Neutrophil (primary cell): ENCODE results near the gene RNF19B.
"Not testable (repeated sequence)": the region's sequence is repeated elsewhere in the genome, so short reads cannot be mapped to it uniquely, and the experiment has no call there.

Source experiments
- H3K27ac ChIP-seq: fragments of 200-600 bp; sonication (generic); 2 replicates; pipeline ENCODE4 v1.5.1; 2016; ENCODE audit warnings: mild to moderate bottlenecking, moderate library complexity
- H3K27me3 ChIP-seq: fragments of 200-600 bp; sonication (generic); 2 replicates; pipeline ENCODE4 v1.6.0; 2016; ENCODE audit warnings: mild to moderate bottlenecking
- H3K36me3 ChIP-seq: fragments of 200-600 bp; sonication (generic); 2 replicates; pipeline ENCODE4 v1.5.1; 2017
- H3K4me1 ChIP-seq, 2 experiments: fragments of 200-600 bp in 1 of 2; sonication (generic) in 1 of 2; 1 replicate in 1 of 2; 2 replicates in 1 of 2; pipeline versions ENCODE4 v1.5.1 to v1.6.1; 2013 to 2016; ENCODE audit warnings: low read depth in 1 of 2, low read length in 1 of 2, mild to moderate bottlenecking in 1 of 2, moderate library complexity in 1 of 2; ENCODE audit not compliant: control insufficient read depth in 1 of 2, insufficient read depth in 1 of 2
- H3K4me3 ChIP-seq, 2 experiments: fragments of 200-600 bp in 1 of 2; sonication (generic) in 1 of 2; 1 replicate in 1 of 2; 2 replicates in 1 of 2; pipeline ENCODE4 v1.5.1; 2013 to 2016; ENCODE audit warnings: low read depth in 1 of 2, low read length in 1 of 2, mild to moderate bottlenecking in 1 of 2, moderate library complexity in 1 of 2
- H3K9me3 ChIP-seq: fragments of 200-600 bp; sonication (generic); 2 replicates; pipeline ENCODE4 v1.5.1; 2016
- TF ChIP-seq, protein P1 (sequence below): fragments of 200-600 bp; sonication (generic); IDR thresholded peaks from 2 replicates; pipeline ENCODE4 v1.5.1; 2016; ENCODE audit warnings: antibody characterized with exemption

The RNF19B gene

DNA sequence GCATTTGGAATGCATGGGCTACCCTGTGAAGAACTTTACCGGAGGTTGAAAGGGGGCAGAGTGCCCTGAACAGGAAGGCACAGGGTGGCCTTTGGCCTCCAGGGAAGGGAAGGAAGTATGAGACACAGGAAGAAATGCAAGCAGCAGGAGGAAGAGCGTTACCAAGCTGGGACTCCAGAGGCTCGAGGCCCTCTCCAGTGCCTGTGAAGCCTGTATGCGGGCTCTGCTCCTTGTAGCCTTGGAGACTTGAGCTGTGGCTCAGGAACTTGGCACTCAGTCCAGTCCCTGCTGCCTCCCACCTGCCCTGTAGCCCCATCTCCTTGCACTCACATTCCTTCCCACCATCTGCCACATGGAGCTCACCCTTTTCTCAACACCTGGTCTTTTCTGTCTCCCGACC is 33.5 kb upstream of the RNF19B start:
- TF ChIP-seq, protein P1, sequence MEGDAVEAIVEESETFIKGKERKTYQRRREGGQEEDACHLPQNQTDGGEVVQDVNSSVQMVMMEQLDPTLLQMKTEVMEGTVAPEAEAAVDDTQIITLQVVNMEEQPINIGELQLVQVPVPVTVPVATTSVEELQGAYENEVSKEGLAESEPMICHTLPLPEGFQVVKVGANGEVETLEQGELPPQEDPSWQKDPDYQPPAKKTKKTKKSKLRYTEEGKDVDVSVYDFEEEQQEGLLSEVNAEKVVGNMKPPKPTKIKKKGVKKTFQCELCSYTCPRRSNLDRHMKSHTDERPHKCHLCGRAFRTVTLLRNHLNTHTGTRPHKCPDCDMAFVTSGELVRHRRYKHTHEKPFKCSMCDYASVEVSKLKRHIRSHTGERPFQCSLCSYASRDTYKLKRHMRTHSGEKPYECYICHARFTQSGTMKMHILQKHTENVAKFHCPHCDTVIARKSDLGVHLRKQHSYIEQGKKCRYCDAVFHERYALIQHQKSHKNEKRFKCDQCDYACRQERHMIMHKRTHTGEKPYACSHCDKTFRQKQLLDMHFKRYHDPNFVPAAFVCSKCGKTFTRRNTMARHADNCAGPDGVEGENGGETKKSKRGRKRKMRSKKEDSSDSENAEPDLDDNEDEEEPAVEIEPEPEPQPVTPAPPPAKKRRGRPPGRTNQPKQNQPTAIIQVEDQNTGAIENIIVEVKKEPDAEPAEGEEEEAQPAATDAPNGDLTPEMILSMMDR: peak; percentile 18
- H3K4me3 ChIP-seq: peak overlapping the region; percentile 31 to 53
- H3K27me3 ChIP-seq: no peaks in the 10 kb centered on the region
- peaks cover 83 to 89% of the 10 kb centered on the region in 2 experiments for H3K4me1 ChIP-seq
- peak overlapping the region; percentile 95 for H3K27ac ChIP-seq
- no peaks in the 10 kb centered on the region for H3K36me3 ChIP-seq
- no peaks in the 10 kb centered on the region for H3K9me3 ChIP-seq

DNA sequence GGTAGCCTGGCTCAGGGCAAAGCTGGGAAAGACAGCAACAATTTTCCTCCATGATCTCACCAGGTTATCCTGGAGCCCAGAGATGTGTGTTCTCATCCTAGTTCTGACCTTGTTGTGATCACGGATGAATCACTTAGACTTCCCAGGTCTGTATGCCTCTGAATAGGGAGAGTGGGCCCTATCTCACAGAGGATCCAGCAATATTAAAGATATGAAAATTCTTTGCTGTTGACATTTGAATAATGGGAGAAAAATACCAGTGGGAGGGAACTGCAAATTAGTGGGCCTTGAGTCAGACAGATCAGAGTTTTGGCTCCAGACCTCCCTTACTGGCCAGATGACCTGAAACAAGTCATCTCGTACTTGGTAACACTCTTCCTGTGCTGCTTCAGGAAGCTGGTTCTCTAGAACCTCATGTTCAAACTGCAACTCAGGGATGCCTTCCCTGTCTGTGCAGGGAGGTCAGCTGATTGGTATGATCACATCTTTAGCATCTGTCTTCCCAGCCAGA is 32.8 kb upstream of the RNF19B start:
- H3K9me3 ChIP-seq: no peaks in the 10 kb centered on the region
- TF ChIP-seq, protein P1: no peak
- H3K27me3 ChIP-seq: no peaks in the 10 kb centered on the region
- peak overlapping the region; percentile 31 to 53 for H3K4me3 ChIP-seq
- no peaks in the 10 kb centered on the region for H3K36me3 ChIP-seq
- H3K27ac ChIP-seq: peak overlapping the region; percentile 95
- peaks cover 90 to 95% of the 10 kb centered on the region in 2 experiments for H3K4me1 ChIP-seq

DNA sequence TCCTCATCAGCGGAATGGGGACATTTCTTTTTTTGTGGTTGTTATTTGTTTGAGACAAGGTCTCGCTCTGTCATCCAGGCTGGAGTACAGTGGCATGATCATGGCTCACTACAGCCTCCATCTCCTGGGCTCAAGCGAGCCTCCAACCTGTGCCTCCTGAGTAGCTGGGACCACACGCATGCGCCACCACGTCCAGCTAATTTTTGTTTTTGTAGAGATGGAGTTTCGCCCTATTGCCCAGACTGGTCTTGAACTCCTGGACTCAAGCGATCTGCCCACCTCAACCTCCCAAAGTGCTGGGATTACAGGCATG is 28.7 kb upstream of the RNF19B start:
- Histone ChIP-seq H3K4me1 (peaks cover 98 to 100% of the 10 kb centered on the region in 2 experiments), H3K4me3 (peak overlapping the region; percentile 44 to 53), H3K27ac (peak overlapping the region; percentile 100)
- not testable (repeated sequence) for H3K36me3 ChIP-seq, H3K9me3 ChIP-seq, H3K27me3 ChIP-seq

DNA sequence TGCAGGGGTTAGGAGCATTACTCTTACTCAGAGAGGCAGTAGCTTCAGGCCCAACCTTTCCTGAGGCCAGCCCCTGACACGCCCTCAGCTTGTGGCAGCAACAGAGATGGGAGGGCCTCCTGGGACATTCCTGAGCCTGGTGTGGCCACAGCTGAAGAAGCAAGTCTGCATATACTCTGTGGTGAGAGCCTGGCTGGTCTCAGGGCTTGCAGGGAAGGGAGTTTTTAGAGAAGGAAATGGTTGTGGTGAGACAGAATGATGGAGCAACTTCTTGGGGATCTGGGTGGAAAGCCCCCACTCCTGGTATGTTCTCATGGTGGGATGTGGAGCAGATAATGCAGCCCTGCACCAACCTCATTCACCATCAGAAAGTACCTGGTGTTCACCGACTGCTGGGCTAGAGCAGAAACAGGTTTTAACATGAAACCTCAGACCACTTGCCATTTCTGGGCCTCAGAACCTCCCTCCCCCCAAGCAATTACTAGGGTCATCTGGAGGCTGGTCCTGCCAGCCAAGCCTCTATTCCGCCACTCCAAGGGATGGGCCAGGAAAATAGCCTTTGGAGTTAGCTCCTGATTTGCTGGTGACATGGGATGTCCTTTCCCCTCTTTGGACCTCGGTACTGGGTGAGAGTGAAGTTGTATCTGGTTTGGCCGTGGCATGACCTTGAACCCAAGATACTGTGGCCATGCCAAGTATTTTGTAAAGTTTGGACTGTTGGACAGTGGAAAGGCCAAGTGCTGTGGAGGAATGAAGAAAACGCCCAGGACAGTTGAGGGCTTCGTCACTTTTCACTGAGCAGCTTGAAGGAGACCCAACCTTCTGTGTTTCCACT is 28.1 kb upstream of the RNF19B start:
- no peaks in the 10 kb centered on the region for H3K9me3 ChIP-seq
- H3K4me1 ChIP-seq: peaks cover 98 to 99% of the 10 kb centered on the region in 2 experiments
- H3K36me3 ChIP-seq: no peaks in the 10 kb centered on the region
- peak overlapping the region; percentile 44 to 53 for H3K4me3 ChIP-seq
- H3K27me3 ChIP-seq: no peaks in the 10 kb centered on the region
- TF ChIP-seq, protein P1: peak; percentile 17
- H3K27ac ChIP-seq: peak overlapping the region; percentile 100

DNA sequence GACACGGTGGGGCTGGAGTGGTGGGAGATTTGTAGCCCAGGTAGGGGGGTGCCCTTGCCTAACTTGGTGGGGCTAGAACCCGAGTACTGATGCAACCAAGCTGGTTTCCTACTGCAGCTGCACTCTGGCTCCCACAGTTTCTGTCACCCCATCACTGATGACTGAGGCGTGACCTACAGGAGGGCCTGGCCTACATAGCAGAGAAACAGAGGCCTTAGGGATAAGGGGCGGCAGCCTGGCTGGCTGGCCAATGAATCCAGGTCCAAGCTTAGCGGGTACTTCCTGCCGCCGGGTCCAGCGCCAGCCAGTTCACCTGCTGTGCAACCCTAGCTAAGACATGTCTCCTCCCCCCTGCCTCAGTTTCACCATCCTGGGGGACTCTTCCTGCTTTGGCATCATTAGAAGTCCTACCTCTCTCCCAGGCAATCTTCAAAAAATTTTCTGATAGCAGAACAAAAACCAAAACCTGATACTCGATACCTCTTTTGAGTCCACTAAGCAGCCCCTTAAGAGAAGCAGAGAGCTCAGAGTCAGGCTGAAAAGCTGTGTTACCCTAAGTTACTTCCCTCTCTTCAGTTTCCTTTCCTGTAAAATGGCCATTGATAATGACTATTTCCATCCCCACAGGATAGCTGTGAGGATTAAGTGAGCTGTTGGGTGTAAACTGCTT is 27.3 kb upstream of the RNF19B start:
- Histone ChIP-seq H3K4me3 (peak overlapping the region; percentile 44 to 53), H3K9me3 (no peaks in the 10 kb centered on the region), H3K4me1 (peaks cover 95 to 98% of the 10 kb centered on the region in 2 experiments), H3K27me3 (no peaks in the 10 kb centered on the region), H3K36me3 (no peaks in the 10 kb centered on the region), H3K27ac (peak overlapping the region; percentile 100)
- TF ChIP-seq, protein P1: no peak

DNA sequence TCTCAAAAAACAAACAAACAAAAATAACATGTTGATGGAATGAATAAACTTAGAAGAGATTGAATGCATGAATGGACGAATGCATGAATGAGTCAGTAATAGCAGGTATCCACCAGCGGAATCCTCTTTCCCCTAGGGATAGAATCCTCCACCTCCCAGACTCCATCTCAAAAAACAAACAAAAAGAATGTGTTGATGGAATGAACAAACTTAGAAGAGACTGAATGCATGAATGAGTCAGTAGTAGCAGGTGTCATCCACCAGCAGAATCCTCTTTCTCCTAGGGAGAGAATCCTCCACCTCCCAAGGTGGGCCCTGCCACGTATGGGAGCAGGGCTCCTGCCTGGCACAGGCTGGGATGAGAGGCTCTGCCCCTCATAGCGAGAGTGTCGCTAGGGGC is 26.8 kb upstream of the RNF19B start:
- H3K4me3 ChIP-seq: peak overlapping the region; percentile 44 to 53
- peak overlapping the region; percentile 100 for H3K27ac ChIP-seq
- no peaks in the 10 kb centered on the region for H3K27me3 ChIP-seq
- H3K9me3 ChIP-seq: no peaks in the 10 kb centered on the region
- H3K36me3 ChIP-seq: no peaks in the 10 kb centered on the region
- peaks cover 89 to 96% of the 10 kb centered on the region in 2 experiments for H3K4me1 ChIP-seq
- TF ChIP-seq, protein P1: no peak
